IMR-90 (cell line): ENCODE results near the gene FAM236D. TPM values are rescaled to one million over a fixed set of nuclear protein-coding genes. Genes with fewer than 3 reads are reported as not detected.
"Not testable (repeated sequence)": the region's sequence is repeated elsewhere in the genome, so short reads cannot be mapped to it uniquely, and the experiment has no call there.

Source experiments
- ATAC-seq: fragments of 200-7000 bp; cut with Tn5 transposase; 2 replicates; pipeline ENCODE4 v1.9.1; 2020; ENCODE audit warnings: low read depth, mild to moderate bottlenecking, moderate library complexity
- BruUV-seq: library from RNA; stranded (reverse); fragments of 400-500 nt; replicated peaks from 2 replicates; lab custom pipeline; 2021; lab: Mats Ljungman, UMichigan
- CTCF ChIA-PET: fragments of 300-600 bp; formaldehyde crosslinking; extraction: SDS; loops from one replicate; lab custom pipeline; 2021; ENCODE audit warnings: antibody characterized with exemption; lab: Yijun Ruan, JAX
- POLR2A ChIA-PET: fragments of 300-600 bp; sonication (Branson Sonifier 250); formaldehyde crosslinking; loops from one replicate; lab custom pipeline; 2022; ENCODE audit warnings: antibody characterized with exemption; ENCODE audit not compliant: unreplicated experiment; lab: Charles Lee
- DNase-seq: peaks from one replicate; pipeline ENCODE4 v3.0.0; 2013
- H2AFZ ChIP-seq: replicated peaks from 2 replicates; pipeline ENCODE3; 2013; ENCODE audit warnings: low read length, mild to moderate bottlenecking; ENCODE audit not compliant: poor library complexity
- H2AK5ac ChIP-seq: 2 replicates; pipeline ENCODE4 v1.6.1; 2013; ENCODE audit warnings: low read depth, low read length, inconsistent platforms
- H2AK9ac ChIP-seq: replicated peaks from 2 replicates; pipeline ENCODE3; 2013; ENCODE audit warnings: mild to moderate bottlenecking, low read depth, low read length, moderate library complexity; ENCODE audit not compliant: poor library complexity
- H2BK120ac ChIP-seq: 2 replicates; pipeline ENCODE4 v1.6.1; 2013; ENCODE audit warnings: low read depth, low read length, inconsistent platforms
- H2BK15ac ChIP-seq: 3 replicates; pipeline ENCODE4 v1.6.1; 2013; ENCODE audit warnings: low read depth, low read length, inconsistent platforms
- H2BK20ac ChIP-seq: 2 replicates; pipeline ENCODE4 v1.6.1; 2013; ENCODE audit warnings: low read depth, mild to moderate bottlenecking, inconsistent platforms, low read length, moderate library complexity
- H2BK5ac ChIP-seq: 2 replicates; pipeline ENCODE4 v1.6.1; 2013; ENCODE audit warnings: mild to moderate bottlenecking, low read depth, low read length, inconsistent platforms; ENCODE audit not compliant: poor library complexity, severe bottlenecking
- H3K14ac ChIP-seq: replicated peaks from 2 replicates; pipeline ENCODE4 v1.6.1; 2013; ENCODE audit warnings: low read depth, low read length, inconsistent platforms
- H3K18ac ChIP-seq: 2 replicates; pipeline ENCODE4 v1.6.1; 2013; ENCODE audit warnings: low read depth, low read length, control low read depth
- H3K23ac ChIP-seq: 2 replicates; pipeline ENCODE4 v1.6.1; 2013; ENCODE audit warnings: low read depth, low read length, inconsistent platforms
- H3K27ac ChIP-seq: 2 replicates; pipeline ENCODE4 v1.5.1; 2013; ENCODE audit warnings: mild to moderate bottlenecking, control low read depth, low read length; ENCODE audit not compliant: insufficient read depth
- H3K27me3 ChIP-seq: 2 replicates; pipeline ENCODE4 v1.6.1; 2013; ENCODE audit warnings: low read length; ENCODE audit not compliant: control insufficient read depth, insufficient read depth
- H3K36me3 ChIP-seq: 2 replicates; pipeline ENCODE4 v1.6.1; 2013; ENCODE audit warnings: low read length, mixed read lengths; ENCODE audit not compliant: control insufficient read depth, insufficient read depth
- H3K4ac ChIP-seq: 2 replicates; pipeline ENCODE4 v1.6.1; 2013; ENCODE audit warnings: low read depth, low read length, inconsistent platforms
- H3K4me1 ChIP-seq: 2 replicates; pipeline ENCODE4 v1.6.1; 2013; ENCODE audit warnings: low read length, mixed read lengths; ENCODE audit not compliant: control insufficient read depth, insufficient read depth
- H3K4me2 ChIP-seq: 2 replicates; pipeline ENCODE4 v1.6.1; 2013; ENCODE audit warnings: low read depth, mild to moderate bottlenecking, control low read depth, low read length, moderate library complexity
- H3K4me3 ChIP-seq: 2 replicates; pipeline ENCODE4 v1.5.1; 2013; ENCODE audit warnings: low read depth, mild to moderate bottlenecking, control low read depth, low read length, moderate library complexity; ENCODE audit not compliant: insufficient read depth
- H3K56ac ChIP-seq: 2 replicates; pipeline ENCODE4 v1.6.1; 2013; ENCODE audit warnings: low read length, inconsistent platforms; ENCODE audit not compliant: insufficient read depth; ENCODE audit errors: extremely low read depth
- H3K79me1 ChIP-seq, 2 experiments: 2 replicates each; pipeline ENCODE4 v1.6.1; 2013; ENCODE audit warnings: low read length in 2 of 2, inconsistent platforms in 1 of 2, low read depth in 1 of 2
- H3K9ac ChIP-seq: 2 replicates; pipeline ENCODE4 v1.6.1; 2013; ENCODE audit warnings: low read depth, low read length, control low read depth
- H3K9me1 ChIP-seq: 2 replicates; pipeline ENCODE4 v1.6.1; 2013; ENCODE audit warnings: low read length, inconsistent platforms; ENCODE audit not compliant: insufficient read depth
- H3K9me3 ChIP-seq: 2 replicates; pipeline ENCODE4 v1.6.1; 2013; ENCODE audit warnings: low read length; ENCODE audit not compliant: control insufficient read depth, insufficient read depth
- H4K20me1 ChIP-seq: 2 replicates; pipeline ENCODE4 v1.6.1; 2013; ENCODE audit warnings: low read length, inconsistent platforms; ENCODE audit not compliant: insufficient read depth
- H4K5ac ChIP-seq: 2 replicates; pipeline ENCODE4 v1.6.1; 2013; ENCODE audit warnings: mild to moderate bottlenecking, low read depth, low read length, control low read depth
- H4K8ac ChIP-seq, 2 experiments: 2 replicates each; pipeline ENCODE4 v1.6.1; 2013; ENCODE audit warnings: low read depth in 2 of 2, low read length in 2 of 2, control low read depth in 1 of 2, inconsistent platforms in 1 of 2
- H4K91ac ChIP-seq: 2 replicates; pipeline ENCODE4 v1.6.1; 2013; ENCODE audit warnings: low read depth, low read length, inconsistent platforms; ENCODE audit not compliant: insufficient read depth
- WGBS, 2 experiments: methylation state at CpG; one replicate each; pipeline versions ENCODE4 v1.1.5 to v1.1.7; 2013; ENCODE audit warnings: missing lambda C conversion rate in 2 of 2; ENCODE audit not compliant: insufficient read length in 1 of 2; ENCODE audit errors: extremely low coverage in 2 of 2; 5-methylcytosine and 5-hydroxymethylcytosine counted together
- dilution Hi-C: fragments of 300-500 bp; cut with HindIII; formaldehyde crosslinking; loops from one replicate; pipeline ENCODE4 v1.14.3; 2018; ENCODE audit warnings: low sequenced_read_pairs; ENCODE audit not compliant: unreplicated experiment
- in situ Hi-C: fragments of 300-500 bp; cut with MboI; formaldehyde crosslinking; loops from 3 replicates; pipeline ENCODE4 v1.14.3; 2019; ENCODE audit warnings: low sequenced_read_pairs, inconsistent platforms, mixed read lengths
- intact Hi-C: fragments of 100-400 bp; cut with micrococcal nuclease; formaldehyde crosslinking; loops from 2 replicates; pipeline ENCODE4 v1.10.0; 2022
- polyA plus RNA-seq, 3 experiments: library from polyadenylated mRNA; depleted of rRNA; stranded (reverse); fragments of >200 nt; gene quantifications; 2 replicates each; pipeline ENCODE4 v1.2.3, GENCODE V29; 2012; ENCODE audit warnings: low replicate concordance in 1 of 3
- total RNA-seq: library from RNA; depleted of rRNA; stranded (reverse); fragments of >200 nt; gene quantifications from 2 replicates; pipeline ENCODE4 v1.2.3, GENCODE V29; 2012

FAM236D gene
- total and polyA plus RNA-seq, 2 of the 4 experiments (the other 2 are of a cell fraction): not detected

GRCh38 chrX:72830701-72831100 lies 22.7 kb upstream of the FAM236D start:
- H3K18ac ChIP-seq, H4K5ac ChIP-seq, H4K91ac ChIP-seq, DNase-seq, H2BK5ac ChIP-seq, H2AK5ac ChIP-seq, H4K20me1 ChIP-seq, H3K4me2 ChIP-seq, H3K4me1 ChIP-seq, H2BK20ac ChIP-seq, BruUV-seq, H3K4ac ChIP-seq, in situ Hi-C loops, H3K9ac ChIP-seq, H3K9me3 ChIP-seq, H3K56ac ChIP-seq, H3K27me3 ChIP-seq, H3K14ac ChIP-seq, POLR2A ChIA-PET, H3K9me1 ChIP-seq, H3K27ac ChIP-seq, H3K79me1 ChIP-seq, H3K23ac ChIP-seq, intact Hi-C loops, H2AFZ ChIP-seq, dilution Hi-C loops, H2BK15ac ChIP-seq, CTCF ChIA-PET, ATAC-seq, H2AK9ac ChIP-seq, H4K8ac ChIP-seq, H3K36me3 ChIP-seq, H2BK120ac ChIP-seq, H3K4me3 ChIP-seq: not testable (repeated sequence)
- no CpG with 5 or more reads among the region's 13 CpGs for WGBS, 2 experiments

DNA sequence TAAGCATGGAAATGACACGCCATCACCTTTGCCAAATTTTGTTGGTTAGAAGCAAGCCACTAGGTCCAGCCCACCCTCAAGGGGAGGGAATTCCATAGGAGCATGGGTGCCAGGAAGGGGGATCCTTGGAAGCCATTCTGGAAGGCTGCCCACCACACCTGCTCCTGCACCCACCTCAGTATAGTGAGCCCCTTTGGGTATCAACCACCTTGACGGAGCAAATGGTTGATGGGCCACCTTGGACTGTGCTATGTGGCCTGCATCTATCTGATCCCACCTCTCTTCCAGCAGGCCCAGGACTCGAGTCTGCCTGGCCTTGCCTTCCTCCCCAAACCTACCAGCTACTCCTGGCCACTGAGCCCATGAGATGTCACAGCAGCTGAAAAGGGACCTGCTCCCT lies 17.6 kb downstream of the FAM236D start:
- in situ Hi-C loops, H3K23ac ChIP-seq, H3K4me3 ChIP-seq, H3K4ac ChIP-seq, H3K36me3 ChIP-seq, BruUV-seq, H2AK5ac ChIP-seq, H2BK5ac ChIP-seq, H4K91ac ChIP-seq, H4K8ac ChIP-seq, H3K9me1 ChIP-seq, H2AK9ac ChIP-seq, H2BK15ac ChIP-seq, H3K56ac ChIP-seq, H2BK120ac ChIP-seq, H3K4me2 ChIP-seq, dilution Hi-C loops, H3K18ac ChIP-seq, H3K9ac ChIP-seq, POLR2A ChIA-PET, ATAC-seq, H3K27me3 ChIP-seq, H3K79me1 ChIP-seq, DNase-seq, H3K9me3 ChIP-seq, intact Hi-C loops, H2BK20ac ChIP-seq, H2AFZ ChIP-seq, H3K27ac ChIP-seq, H3K4me1 ChIP-seq, H3K14ac ChIP-seq, CTCF ChIA-PET, H4K20me1 ChIP-seq, H4K5ac ChIP-seq: not testable (repeated sequence)
- no CpG with 5 or more reads among the region's 3 CpGs for WGBS, 2 experiments
